Measurements from ENCODE around the gene SCAMP4.
"Not testable (repeated sequence)": the region's sequence is repeated elsewhere in the genome, so short reads cannot be mapped to it uniquely, and the experiment has no call there.

Gene SCAMP4

GRCh38 chr19:1882786-1883692, 22.2 kb upstream of the SCAMP4 start:
- DNase-seq (ENCODE audit: low spot score), result no peak

- DNase-seq (ENCODE audit: low spot score), result no peak
Measured at GRCh38 chr19:1883784-1884183, 21.4 kb upstream of the SCAMP4 start.

GRCh38 chr19:1884291-1884718, 20.9 kb upstream of the SCAMP4 start:
- no peak for DNase-seq (ENCODE audit: low spot score)

GRCh38 chr19:1884719-1885334, 20.4 kb upstream of the SCAMP4 start:
- no peak for DNase-seq (ENCODE audit: low spot score)

- DNase-seq (ENCODE audit: low spot score), result peak; percentile 93
Measured at GRCh38 chr19:1885398-1886119, 19.6 kb upstream of the SCAMP4 start, which contains the start of gene ABHD17A. TSS of gene ABHD17A (minus strand) at chr19:1885496. CDS start at chr19:1881566, 3,930 bp downstream.

GRCh38 chr19:1886360-1886759, 18.8 kb upstream of the SCAMP4 start:
- not testable (repeated sequence) for DNase-seq (ENCODE audit: low spot score)

- no peak for DNase-seq (ENCODE audit: low spot score)
Measured at GRCh38 chr19:1888385-1888784, 16.8 kb upstream of the SCAMP4 start.

GRCh38 chr19:1889907-1890306, 15.3 kb upstream of the SCAMP4 start:
- DNase-seq (ENCODE audit: low spot score), result no peak

- no peak for DNase-seq (ENCODE audit: low spot score)
Measured at GRCh38 chr19:1893791-1894190, 11.4 kb upstream of the SCAMP4 start.

- DNase-seq (ENCODE audit: low spot score), result no peak
Measured at GRCh38 chr19:1896508-1896907, 8.7 kb upstream of the SCAMP4 start.

GRCh38 chr19:1901940-1902404, 3.2 kb upstream of the SCAMP4 start:
- peak; percentile 81 for DNase-seq (ENCODE audit: low spot score)

GRCh38 chr19:1902923-1903322, 2.3 kb upstream of the SCAMP4 start:
- DNase-seq (ENCODE audit: low spot score), result no peak

GRCh38 chr19:1904860-1905109, 414 bp upstream of the SCAMP4 start:
- no peak for DNase-seq (ENCODE audit: low spot score)

- DNase-seq (ENCODE audit: low spot score), result no peak
Measured at GRCh38 chr19:1905863-1906375, 720 bp downstream of the SCAMP4 start.

- DNase-seq (ENCODE audit: low spot score), result no peak
Measured at GRCh38 chr19:1906985-1907562, 1.9 kb downstream of the SCAMP4 start.

- DNase-seq (ENCODE audit: low spot score), result peak; percentile 82
Measured at GRCh38 chr19:1907563-1908363, 2.6 kb downstream of the SCAMP4 start.

- no peak for DNase-seq (ENCODE audit: low spot score)
Measured at GRCh38 chr19:1908364-1908678, 3.1 kb downstream of the SCAMP4 start.

GRCh38 chr19:1909761-1910080, 4.5 kb downstream of the SCAMP4 start:
- DNase-seq (ENCODE audit: low spot score), result no peak

GRCh38 chr19:1910177-1910576, 5.0 kb downstream of the SCAMP4 start:
- DNase-seq (ENCODE audit: low spot score), result no peak

- no peak for DNase-seq (ENCODE audit: low spot score)
Measured at GRCh38 chr19:1911098-1911497, 5.9 kb downstream of the SCAMP4 start.

- no peak for DNase-seq (ENCODE audit: low spot score)
Measured at GRCh38 chr19:1911995-1912394, 6.8 kb downstream of the SCAMP4 start.

Measured in pons (tissue), 1 donor.